Thyroid gland (tissue), 4 donors: Measurements from ENCODE around the gene SEC61B.

ENCODE experiments used
- POLR2A ChIP-seq, 2 donors: fragments of 450-650 bp; IDR thresholded peaks; one replicate each; pipeline ENCODE4 v1.6.1; 2017; ENCODE audit warnings: antibody characterized with exemption in 2 of 2, mild to moderate bottlenecking in 2 of 2, moderate library complexity in 1 of 2
- TF ChIP-seq, protein P1 (sequence below), 6 experiments: fragments of 200-600 bp in 3 of 6; fragments of 450-650 bp in 3 of 6; sonication (generic) in 3 of 6; IDR thresholded peaks; one replicate each; pipeline ENCODE4 v1.5.1; 2016 to 2019; ENCODE audit warnings: antibody characterized with exemption in 6 of 6, mild to moderate bottlenecking in 2 of 6, inconsistent platforms in 1 of 6, moderate library complexity in 1 of 6

DNA sequence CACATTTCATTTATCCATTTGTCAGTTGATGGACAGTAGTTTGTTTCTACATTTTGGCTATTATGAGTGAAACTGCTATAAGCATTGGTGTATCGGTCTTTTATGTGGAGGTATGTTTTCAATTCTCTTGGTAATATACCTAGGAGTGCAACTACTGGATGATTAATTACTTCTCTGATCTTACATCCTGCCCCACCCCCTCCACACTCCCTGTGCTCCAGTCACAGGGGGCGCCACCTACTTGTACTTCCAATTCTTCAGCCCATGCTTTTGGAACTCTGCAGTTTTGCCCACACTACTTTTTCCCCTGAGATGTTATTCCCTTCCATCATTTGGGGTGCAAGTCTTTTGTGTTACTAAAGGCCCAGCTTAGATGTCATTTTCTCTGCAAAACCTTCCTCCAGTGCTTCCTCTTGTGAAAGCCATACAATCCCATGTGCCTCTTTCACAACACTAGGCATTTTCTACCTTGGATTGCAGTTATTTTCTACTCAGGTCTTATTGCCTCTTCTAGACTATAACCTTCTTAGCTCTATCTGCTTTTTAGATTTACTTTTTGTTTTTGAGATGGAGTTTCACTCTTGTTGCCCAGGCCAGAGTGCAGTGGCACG lies 42.1 kb downstream of the SEC61B start:
- TF ChIP-seq POLR2A (IDR thresholded peaks at IDR 0.05) = no peak
- TF ChIP-seq, protein P1, sequence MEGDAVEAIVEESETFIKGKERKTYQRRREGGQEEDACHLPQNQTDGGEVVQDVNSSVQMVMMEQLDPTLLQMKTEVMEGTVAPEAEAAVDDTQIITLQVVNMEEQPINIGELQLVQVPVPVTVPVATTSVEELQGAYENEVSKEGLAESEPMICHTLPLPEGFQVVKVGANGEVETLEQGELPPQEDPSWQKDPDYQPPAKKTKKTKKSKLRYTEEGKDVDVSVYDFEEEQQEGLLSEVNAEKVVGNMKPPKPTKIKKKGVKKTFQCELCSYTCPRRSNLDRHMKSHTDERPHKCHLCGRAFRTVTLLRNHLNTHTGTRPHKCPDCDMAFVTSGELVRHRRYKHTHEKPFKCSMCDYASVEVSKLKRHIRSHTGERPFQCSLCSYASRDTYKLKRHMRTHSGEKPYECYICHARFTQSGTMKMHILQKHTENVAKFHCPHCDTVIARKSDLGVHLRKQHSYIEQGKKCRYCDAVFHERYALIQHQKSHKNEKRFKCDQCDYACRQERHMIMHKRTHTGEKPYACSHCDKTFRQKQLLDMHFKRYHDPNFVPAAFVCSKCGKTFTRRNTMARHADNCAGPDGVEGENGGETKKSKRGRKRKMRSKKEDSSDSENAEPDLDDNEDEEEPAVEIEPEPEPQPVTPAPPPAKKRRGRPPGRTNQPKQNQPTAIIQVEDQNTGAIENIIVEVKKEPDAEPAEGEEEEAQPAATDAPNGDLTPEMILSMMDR (IDR thresholded peaks at IDR 0.05) = peak in 2 of 6 experiments; percentile 12 to 13
